Skin of body (tissue), 2 donors: Measurements from ENCODE around the gene PLEKHG4B. TPM values are rescaled to one million over a fixed set of nuclear protein-coding genes. Genes with fewer than 3 reads are reported as not detected.
"Not testable (repeated sequence)": the region's sequence is repeated elsewhere in the genome, so short reads cannot be mapped to it uniquely, and the experiment has no call there.

Source experiments
- DNase-seq: peaks from one replicate; lab custom pipeline; 2025; lab: John Stamatoyannopoulos, UW
- total RNA-seq: library from RNA; depleted of rRNA; stranded (reverse); fragments of >200 nt; gene quantifications from one replicate; pipeline ENCODE4 v1.2.3, GENCODE V29; 2014

PLEKHG4B gene
- total RNA-seq, 1 donor from 2014 or later: 6.0 TPM

DNA sequence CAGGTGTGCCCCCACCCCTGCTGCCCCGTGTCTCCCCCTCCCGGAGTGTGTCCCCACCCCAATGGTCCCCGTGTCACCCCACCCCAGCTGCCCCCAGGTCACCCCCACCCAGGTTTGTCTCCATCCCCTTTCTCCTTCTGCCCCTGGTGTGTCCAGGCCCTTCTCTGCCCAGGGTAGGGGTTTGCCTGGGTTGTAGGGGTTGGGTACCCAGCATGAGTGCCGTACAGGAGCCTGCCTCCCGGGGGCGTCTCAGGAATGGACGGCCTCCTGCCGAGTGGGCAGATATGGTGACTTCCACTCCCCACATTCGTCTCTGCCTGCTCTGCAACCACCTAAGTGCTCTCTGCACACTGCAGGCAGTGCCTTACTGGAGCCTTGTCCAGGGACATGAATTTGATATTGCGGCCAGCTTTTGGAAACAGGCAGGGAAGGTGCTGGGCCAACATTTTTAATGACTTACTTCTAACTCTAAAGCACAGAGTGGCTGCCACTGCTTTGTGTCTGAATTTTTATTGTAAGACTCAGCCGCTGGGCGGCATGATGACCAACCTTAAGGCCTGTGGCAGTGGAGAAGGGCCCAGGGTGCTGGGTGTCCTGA, 106.0 kb downstream of the PLEKHG4B start:
- DNase-seq: no peak

DNA sequence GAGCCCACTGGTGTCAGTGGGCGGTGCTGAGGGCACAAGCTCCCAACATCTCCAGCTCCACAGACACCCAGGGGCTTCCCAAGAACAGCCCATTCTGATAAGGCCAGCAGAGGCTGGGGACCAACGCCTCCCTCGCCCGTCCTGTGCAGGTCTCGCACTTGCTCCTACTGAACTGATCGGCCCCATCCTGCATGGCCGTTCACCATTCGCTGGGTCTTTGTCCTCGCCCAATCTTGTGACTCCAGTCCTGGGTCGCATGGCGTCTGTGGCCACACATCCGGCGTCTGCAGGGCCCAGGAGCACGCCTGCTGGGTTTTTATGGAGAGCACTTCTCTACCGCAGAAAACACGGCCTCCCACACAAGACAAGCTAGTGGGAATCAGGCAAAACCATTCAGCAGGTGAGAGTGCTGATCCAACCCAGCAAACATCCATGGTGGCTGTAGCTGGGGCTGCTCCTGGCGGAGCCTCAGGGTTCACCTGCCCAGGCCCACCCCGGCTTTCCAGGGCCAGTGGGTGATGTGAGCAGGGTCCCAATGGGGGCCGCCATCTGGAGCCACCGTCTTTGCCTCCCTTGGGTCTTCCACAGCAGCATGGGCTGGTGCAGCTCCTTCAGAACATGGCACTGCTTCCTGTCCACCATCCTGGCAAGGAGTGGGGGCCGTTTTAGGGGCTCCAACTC, 106.7 kb downstream of the PLEKHG4B start:
- DNase-seq: no peak

DNA sequence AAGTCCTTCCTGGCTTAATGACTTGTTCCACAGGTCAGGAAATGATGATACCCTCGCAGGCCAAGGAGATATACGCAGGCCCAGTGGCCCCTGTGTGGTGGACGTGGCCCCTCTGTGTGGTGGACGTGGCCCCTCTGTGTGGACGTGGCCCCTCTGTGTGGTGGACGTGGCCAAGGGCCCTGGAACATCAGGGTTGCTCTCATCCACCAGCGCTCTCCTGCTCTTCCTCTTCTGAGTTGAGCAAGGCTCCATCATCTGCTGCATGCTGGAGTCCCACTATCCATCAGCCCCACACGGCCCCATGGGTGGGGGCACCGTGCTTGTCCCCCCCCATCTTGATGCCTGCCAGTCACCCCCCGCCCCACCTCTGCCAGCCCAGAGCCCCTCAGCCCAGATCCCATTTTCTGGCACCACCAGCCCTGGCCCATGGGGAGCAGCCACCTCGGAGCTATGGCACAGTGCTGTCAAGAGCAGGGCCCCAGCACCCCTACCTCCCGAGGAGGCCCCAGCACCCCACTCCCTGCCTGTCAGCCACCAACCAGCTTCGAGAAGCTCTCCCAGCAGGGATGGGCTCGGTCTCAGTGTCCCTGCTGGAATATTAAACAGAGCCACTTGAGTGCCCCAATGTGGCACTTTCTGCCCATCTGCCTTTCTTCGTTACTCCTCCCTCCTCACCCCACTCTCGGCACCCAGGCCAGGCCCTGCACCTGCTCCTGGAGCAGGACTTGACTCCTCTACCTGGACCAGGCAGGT, 107.4 kb downstream of the PLEKHG4B start:
- DNase-seq: no peak

DNA sequence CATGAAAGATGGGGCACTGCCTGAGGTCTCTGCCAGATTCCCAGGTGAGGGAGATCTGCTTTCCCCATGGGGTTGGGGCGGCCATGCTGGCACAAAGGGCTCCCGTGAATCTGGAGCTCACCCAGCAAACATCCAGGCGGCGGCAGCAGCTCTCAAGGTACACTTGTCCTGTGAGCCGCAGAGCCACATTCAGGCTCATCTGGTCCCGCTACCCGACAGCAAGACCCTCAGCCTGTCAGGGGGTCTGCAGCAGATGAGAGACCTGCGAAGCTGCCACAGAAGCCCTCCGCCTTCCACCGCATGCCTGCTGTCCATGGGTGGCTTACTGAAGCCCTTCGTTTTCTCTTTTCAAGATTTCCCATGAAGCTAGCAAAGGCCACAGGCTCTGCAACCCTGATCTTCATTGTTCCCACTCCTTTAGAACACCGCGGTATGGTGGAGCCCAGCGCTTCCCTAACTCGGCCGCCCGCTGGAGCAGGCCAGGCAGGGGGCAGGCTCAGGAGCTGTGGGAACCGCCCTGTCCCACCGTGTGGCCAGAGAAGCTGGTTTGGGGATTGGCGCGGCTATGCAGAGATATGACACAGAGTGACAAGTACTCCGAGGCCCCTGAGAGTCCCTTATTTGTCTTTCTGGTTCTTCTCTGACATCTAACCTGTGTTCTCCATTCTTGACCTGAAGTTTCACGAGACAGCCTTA, 108.1 kb downstream of the PLEKHG4B start:
- DNase-seq: no peak

DNA sequence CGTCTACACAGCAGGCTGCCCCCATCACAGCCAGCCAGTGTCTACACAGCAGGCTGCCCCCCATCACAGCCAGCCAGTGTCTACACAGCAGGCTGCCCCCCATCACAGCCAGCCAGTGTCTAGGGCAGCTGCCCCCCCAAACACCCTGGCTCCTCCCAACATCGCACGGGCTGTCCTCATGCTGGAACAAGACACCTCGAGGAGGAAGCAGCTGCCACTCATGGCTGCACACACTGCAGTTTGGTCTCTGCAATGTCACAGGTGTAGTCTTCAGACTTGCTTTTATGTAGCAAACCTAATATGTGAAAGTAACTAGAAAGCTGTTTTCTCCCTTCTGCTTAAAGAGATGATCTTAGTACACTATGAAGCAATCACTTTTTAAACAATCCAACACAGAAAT, 109.0 kb downstream of the PLEKHG4B start:
- no peak for DNase-seq

DNA sequence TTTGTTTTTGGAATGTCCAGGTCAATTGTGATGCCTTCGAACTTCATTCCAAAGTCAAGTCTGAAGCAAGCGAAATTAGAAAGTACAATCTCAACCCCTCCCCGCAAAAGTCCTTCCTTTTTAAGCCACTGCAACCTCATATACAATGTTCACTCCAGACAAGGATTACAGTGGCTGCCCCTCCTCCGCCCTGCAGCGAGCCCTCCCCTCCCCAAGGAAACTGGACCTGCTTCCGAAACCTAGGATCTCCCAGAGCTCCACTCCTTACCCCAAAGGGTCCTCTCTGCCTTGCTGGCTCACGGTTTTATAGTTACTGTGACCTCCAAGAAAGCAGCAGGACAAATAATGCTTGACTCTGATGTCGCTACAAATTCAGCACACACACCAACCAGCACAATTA, 109.7 kb downstream of the PLEKHG4B start:
- no peak for DNase-seq

DNA sequence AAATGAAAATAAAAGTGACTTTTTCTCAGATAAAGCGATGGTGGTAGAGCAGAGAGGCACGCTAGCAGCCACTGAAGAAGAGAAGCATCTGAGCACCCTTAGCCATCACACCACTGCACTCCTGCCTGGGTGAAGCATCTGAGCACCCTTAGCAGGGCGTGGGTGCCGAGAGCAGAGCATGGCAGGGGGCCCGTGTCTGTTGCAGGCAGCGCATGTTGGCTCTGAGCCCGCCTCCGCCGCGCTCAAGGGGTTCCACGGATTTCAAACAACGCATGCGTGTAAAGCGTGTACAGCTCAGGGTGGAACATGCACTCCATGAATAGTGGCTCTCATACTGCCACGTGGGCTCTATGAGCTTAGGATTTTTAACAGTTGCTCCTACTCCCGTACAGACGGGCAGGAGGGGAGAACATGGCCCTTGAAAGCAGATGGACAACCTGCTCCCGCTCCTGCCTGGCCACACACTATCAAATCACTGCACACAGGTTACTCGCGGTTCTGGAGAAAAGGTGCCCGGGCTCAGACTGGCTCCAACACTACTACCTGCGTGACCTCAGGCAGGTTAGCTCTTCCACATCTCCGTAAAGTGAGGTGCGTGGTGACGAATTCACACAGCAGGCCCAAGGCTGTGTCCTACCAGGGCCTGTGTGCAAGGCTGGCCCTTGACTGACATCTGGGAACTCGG, 111.4 kb downstream of the PLEKHG4B start:
- no peak for DNase-seq

DNA sequence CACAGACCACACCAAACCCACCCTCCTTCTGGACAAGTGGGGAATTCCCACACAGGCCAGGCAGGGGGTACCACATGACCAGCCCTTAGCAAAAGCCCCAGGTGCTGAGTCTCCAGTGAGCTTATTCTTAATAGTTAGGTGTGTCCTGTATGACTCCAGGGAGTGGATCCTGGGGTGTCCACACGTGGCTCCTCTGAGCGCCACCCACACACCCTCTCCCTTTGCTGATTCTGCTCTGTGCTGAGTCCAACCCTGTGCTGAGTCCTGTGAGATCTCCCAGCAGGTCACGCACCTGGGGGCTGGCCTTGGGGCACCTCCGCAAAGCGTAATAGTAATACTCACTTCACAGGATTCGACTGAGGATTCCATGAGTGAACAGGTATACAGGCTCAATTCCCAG, 112.0 kb downstream of the PLEKHG4B start:
- DNase-seq: no peak

DNA sequence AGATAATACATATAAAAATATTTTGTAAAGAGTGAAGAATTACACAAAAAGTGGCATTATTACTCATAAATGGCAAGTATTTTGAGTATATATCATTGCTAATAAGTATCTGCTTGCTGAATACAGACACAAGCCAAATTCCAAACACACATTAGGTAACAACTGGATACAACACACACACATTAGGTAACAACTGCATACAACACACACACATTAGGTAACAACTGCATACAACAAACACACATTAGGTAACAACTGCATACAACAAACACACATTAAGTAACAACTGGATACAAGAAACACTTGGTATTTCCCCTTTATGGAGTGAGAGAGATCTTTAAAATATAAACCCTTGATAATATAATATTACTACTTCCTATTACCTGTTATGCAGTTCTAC, 112.5 kb downstream of the PLEKHG4B start:
- DNase-seq: no peak

DNA sequence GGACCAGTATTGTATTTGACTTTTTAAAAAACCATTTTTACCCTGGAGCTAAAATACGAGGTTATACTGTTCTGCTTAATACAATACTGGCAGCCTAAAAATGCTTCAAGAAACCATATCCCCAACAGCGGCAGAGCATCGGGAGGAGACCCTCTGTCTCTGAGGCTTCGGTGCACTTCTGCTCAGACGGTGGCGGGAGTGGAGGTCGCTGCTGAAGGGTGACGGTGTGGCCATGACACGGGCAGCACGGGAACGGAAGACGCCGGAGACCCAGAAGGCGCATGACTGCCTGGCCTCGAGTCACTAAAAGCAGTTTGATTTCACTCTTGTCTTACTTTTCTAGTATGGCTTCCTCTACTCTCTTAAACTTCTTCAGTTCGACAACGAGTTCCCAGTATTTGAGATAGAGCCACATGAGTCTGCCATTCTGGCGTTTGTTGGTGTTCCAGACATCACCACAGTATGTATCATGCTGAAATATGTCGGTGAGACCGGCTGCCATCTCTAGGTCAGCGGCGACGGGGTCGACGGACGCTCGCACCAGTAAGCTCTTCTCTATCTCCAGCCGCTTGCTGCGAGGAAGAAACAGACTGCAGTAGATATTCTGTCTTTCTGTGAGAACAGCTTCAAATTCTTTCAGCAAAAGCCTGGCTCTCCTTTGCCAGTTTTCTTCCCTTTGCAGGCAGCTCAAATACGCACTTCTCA, 113.2 kb downstream of the PLEKHG4B start:
- DNase-seq: no peak

DNA sequence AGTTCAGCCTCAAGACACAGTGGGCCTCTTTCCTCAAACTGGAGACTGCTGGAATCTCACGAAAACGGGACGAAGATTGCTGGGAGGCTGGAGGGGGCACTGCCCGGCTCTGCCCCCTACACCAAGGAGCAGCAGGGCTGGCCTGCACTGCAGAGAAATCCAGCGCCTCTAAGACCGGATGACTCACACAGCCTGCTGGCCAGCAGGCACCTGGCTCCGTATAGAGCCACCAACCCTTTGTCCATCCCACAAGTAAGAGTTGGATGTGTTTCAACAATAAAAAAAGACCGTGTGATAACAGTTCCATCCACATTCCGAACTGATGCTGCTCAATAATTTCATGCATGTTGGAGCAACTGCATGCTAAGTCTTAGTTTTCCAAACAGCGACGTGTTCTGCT, 114.4 kb downstream of the PLEKHG4B start:
- DNase-seq: no peak

DNA sequence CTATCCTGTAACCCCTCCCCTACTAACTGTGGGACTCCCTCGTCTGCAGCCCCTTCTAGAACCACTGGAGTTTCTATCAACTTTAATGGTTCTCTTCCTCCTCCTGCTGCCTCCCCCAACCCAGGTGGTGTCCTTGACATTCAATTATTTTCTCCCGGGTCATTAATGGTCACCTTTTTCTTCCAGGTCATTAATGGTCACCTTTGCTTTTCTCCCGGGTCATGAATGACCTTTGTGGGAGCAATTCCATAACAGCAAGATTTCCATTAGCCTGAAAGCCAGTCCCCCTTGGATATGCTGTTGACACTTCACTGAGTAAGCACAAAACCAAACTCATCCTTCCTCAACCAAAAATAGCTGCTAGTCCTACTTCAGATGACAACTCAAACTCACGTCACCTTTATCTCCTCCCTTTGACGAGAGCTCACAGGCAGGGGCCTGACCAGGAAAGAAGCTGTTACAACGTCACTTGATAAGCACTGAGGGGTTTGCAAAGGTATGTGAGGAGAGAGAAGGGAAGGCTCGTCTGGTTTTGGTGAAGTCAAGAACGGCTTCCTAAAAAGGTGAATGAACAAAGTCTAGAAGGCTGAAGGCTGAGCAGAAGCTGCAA, 115.1 kb downstream of the PLEKHG4B start:
- DNase-seq: no peak

DNA sequence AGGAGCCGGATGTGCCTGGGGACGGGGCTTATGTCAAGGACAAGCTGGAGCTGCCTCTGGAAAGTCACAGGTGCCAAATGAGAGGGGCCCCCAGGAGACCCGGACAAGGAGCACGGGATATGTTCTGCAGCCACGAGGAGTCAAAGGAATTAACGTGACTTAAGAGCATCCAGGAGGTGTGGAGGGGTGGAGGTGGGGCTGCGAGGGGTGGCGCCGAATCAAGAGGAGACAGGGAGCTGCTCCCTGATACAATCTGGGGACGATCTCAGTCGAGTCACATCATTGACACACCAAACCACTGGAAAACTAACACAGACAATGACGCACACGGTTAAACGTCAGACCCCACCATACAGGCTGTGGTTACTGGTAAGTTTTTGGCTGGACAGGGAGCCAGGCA, 115.6 kb downstream of the PLEKHG4B start:
- DNase-seq: no peak

DNA sequence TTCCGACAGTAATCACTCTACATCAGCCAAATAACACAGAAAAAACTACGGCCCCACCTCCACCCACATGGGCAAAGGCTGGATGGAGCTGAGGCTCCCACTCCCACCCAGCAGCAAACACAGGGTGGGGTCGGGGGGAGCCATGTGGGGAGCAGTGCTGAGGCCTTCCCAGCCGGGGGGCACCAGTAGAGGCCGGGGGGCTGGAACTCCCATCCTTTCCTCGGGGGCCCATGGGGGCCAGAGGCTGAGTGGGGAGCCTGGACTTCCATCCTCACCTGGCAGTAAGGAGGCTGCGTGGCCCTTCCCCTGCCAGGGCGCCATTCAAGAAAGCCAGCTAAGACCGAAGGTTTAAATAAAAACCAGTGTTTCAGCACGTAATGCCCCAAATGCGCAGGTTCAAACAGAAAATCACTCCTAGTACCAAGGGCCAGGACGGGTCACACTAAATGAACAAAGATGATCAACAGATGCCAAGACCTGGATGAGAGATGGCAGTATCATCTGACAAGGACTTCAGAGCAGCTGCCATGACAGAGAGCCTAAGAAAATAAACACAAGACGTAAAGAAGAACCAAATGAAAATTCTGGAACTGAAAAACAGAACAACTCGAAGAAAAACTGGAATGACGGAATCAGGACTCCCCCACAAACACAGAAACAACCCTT, 116.6 kb downstream of the PLEKHG4B start:
- DNase-seq: no peak

DNA sequence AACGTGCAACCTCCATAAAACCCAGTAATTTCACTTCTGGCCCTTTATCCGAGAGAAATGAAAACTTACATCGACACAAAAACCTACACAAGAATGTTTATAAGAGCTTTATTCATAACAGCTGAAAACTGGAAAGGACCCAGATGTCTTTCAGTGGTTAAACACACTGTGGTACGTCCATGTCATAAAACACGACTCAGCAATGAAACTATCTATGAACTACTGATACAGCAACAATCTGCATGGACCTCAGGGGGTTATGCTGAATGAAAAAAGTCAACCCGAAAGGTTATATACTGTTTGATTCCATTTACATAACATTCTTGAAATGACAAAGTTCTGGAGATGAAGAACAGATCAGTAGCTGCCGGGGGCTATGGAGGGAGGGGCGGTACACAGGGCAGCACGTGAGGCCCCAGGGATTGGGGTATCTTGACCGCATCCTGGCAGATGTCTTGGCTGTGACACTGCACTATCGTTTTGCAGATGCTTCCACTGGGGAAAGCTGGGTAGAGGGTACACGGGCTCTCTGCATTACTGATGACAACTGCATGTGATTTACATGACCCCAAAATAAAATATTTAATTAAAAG, 121.9 kb downstream of the PLEKHG4B start:
- no peak for DNase-seq

DNA sequence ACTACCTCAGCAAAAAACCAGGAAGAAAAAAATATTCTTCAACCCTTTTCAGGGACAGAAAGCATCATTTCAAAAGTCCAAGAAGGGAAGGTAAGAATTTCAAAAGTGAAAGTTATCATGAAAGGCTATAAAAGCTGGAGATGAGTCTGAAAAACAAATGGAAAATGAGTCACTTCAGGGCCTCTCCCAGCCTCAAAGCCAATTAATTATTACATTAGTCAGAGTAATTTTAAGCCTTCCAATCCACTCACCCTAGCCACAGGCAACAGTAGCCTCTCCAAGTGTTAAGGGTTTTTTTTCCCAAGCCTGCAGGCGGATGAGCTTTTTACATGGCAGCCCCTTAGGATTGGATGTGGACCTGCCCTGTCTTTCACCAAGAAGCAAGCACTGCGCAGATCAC, 123.3 kb downstream of the PLEKHG4B start:
- not testable (repeated sequence) for DNase-seq

DNA sequence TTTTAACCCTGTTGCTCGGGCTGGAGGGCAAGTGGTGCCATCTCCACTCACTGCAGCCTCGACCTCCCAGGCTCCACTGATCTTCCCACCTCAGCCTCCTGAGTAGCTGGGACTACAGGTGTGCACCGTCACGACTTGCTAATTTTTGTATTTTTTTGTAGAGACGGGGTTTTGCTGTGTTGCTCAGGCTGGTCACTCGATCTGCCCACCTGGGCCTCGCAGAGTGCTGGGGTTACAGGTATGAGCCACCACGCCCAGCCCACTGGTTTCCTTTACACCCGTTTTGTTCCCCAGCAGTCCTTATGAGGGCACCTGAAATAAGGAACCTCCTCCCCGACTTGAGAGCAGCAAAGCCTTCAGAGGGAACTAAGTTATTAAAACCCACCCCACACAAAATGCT, 124.1 kb downstream of the PLEKHG4B start:
- DNase-seq: not testable (repeated sequence)

DNA sequence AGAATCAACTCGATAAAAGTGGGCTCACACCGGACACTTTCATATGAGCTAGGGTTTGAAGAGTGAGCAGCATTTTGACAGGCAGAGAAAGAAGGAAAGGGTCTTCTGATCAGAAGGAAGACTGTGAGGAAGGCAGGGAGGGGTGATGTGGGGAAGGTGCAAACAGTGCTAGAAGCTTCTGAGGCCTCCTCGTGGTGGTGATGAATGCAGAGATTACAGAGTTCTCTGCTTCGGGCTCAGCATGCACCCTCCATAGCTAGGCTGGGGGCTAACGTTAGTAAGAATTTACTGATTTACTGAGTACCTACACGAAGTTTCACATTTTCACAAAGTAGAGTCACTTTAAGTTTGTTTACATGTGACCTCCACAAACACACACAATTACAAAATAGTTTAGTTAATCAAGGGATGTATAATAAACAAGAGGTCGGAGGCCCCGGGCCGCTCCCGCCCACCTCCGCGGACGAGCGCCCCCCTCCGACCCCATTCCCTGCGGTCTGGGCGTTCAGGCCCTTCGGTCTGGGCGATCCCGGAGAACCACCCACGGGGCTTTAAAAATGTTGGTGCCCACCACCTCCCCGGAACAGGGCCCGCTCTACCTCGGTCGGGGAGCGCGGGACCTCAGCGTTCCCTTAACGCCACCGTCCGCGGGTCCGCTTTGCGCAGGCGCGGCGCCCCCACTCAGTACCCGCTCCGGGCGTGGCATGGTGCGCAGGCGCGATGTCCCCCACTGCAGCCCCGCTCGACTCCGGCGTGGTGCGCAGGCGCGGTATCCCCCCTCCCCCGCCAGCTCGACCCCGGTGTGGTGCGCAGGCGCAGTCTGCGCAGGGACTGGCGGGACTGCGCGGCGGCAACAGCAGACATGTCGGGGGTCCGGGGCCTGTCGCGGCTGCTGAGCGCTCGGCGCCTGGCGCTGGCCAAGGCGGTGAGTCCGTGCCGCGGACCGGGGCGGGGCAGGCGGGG, 125.8 kb downstream of the PLEKHG4B start, which contains the start of the genes CCDC127 and SDHA:
CCDC127 (minus strand) TSS at position 660 of the 963 bp plus-strand sequence. CDS start 1,304 bp downstream, outside the sequence.
SDHA (plus strand) TSS at position 827 of the 963 bp plus-strand sequence; CDS start at position 863, 36 bp downstream.
- peak; percentile 96 for DNase-seq
